Heart left ventricle (tissue), 16 donors: ENCODE measurements around the gene LEP. TPM values are rescaled to one million over a fixed set of nuclear protein-coding genes. Genes with fewer than 3 reads are reported as not detected.

Experiments used
- ATAC-seq, 4 donors: fragments of 200-7000 bp; cut with Tn5 transposase; one replicate each; pipeline ENCODE4 v1.9.1; 2020 to 2022; ENCODE audit warnings: moderate library complexity in 4 of 4, mild to moderate bottlenecking in 3 of 4, moderate number of reproducible peaks in 1 of 4
- DNase-seq, 5 donors: peaks; one replicate each; pipeline ENCODE4 v3.0.0-alpha.2; 2020
- H3K27ac ChIP-seq, 12 donors: fragments of 200-600 bp; sonication (generic) in 4 of 12; one replicate each; pipeline versions ENCODE4 v1.5.0 to v1.8.0; 2016 to 2022; ENCODE audit warnings: mild to moderate bottlenecking in 2 of 12
- H3K27me3 ChIP-seq, 9 donors: fragments of 200-600 bp; sonication (generic) in 2 of 9; one replicate each; pipeline versions ENCODE4 v1.5.1 to v1.8.0; 2016 to 2022; ENCODE audit warnings: mild to moderate bottlenecking in 3 of 9
- H3K36me3 ChIP-seq, 9 donors: fragments of 200-600 bp; sonication (generic) in 2 of 9; one replicate each; pipeline versions ENCODE4 v1.5.0 to v1.8.0; 2018 to 2022; ENCODE audit warnings: mild to moderate bottlenecking in 2 of 9
- H3K4me1 ChIP-seq, 12 donors: fragments of 200-600 bp; sonication (generic) in 4 of 12; one replicate each; pipeline versions ENCODE4 v1.5.0 to v1.8.0; 2016 to 2022; ENCODE audit warnings: mild to moderate bottlenecking in 3 of 12
- H3K4me3 ChIP-seq, 12 donors: fragments of 200-600 bp; sonication (generic) in 4 of 12; one replicate each; pipeline versions ENCODE4 v1.5.0 to v1.8.0; 2017 to 2022; ENCODE audit warnings: mild to moderate bottlenecking in 9 of 12, moderate library complexity in 4 of 12
- H3K9me3 ChIP-seq, 12 donors: fragments of 200-600 bp; sonication (generic) in 4 of 12; one replicate each; pipeline versions ENCODE4 v1.5.0 to v1.8.0; 2016 to 2022; ENCODE audit warnings: mild to moderate bottlenecking in 1 of 12
- CTCF ChIP-seq, 12 donors: fragments of 200-600 bp; sonication (generic) in 4 of 12; IDR thresholded peaks; one replicate each; pipeline versions ENCODE4 v1.5.0 to v1.8.0; 2018 to 2022; ENCODE audit warnings: antibody characterized with exemption in 12 of 12, mild to moderate bottlenecking in 5 of 12
- POLR2A ChIP-seq, 2 donors: fragments of 450-650 bp; IDR thresholded peaks; one replicate each; pipeline ENCODE4 v1.6.1; 2017; ENCODE audit warnings: antibody characterized with exemption in 2 of 2, mild to moderate bottlenecking in 2 of 2, moderate library complexity in 2 of 2
- WGBS, 4 donors: extraction: QIAGEN DNeasy Blood & Tissue Kit in 2 of 4; methylation state at CpG; one replicate each; pipeline versions ENCODE4 v1.1.5 to v1.1.7; 2013 to 2018; 5-methylcytosine and 5-hydroxymethylcytosine counted together
- intact Hi-C, 10 donors: fragments of 100-400 bp; cut with DNase I; formaldehyde crosslinking; loops; one replicate each; pipeline versions ENCODE4 v1.11.1 to v1.14.2; 2022
- polyA plus RNA-seq, 2 donors: library from polyadenylated mRNA; stranded (reverse); fragments of 200-250 nt; gene quantifications; one replicate each; pipeline ENCODE4 v1.2.3, GENCODE V29; 2013
- total RNA-seq, 9 donors: library from RNA; depleted of rRNA in 2 of 9; stranded (reverse); fragments of >200 nt in 2 of 9; fragmentation: NEBNext Ultra II Directional in 3 of 9; extraction: Animal tissue kit (Norgen Biotek cat#: 25700) in 3 of 9; gene quantifications; one replicate each; pipeline versions ENCODE4 v1.1.0 to v1.2.4, GENCODE V29; 2016 to 2023
- donor health status: ischemic (EF 13 %, LVEDD 7.1; RV severe dilation, severe dysfunction).
- donor health status: healthy with polysubstance abuse.
- donor health status: DM: no; HTN: yes; CAD: no.
- donor health status: DM: no; HTN: no; CAD: no.
- donor health status: ischemic (EF 25% LVEDD 6.9; RV normal size, moderate dysfunction).
- donor health status: ischemic (EF 25% LVEDD 5.7; RV mildly dilated, moderate dysfunction).
- donor health status: healthy.
- donor health status: DM: yes; HTN: yes; CAD: no.
- donor health status: ischemic (EF 35%, LVEDD 5.7; RV mildly dilated, moderate dysfunction).
- donor health status: nonischemic (EF 11% LVEDD 7.7; RV severe dilation, severe dysfunction).
- donor health status: DM: yes; HTN: yes; CAD: no.
- donor health status: PGD.
- donor health status: ischemic (EF 29% LVEDD 5.4; RV normal size, mild dysfunction).
- donor health status: nonischemic (EF 23%, LVEDD 6.1; RV moderate dilation, normal function).

LEP gene
- total and polyA plus RNA-seq, 11 donors: 0.12 to 8.4 (median 0.36) TPM; not detected in 3

- intact Hi-C loops: no loop called here
Observed at GRCh38 chr7:128262273-128263028, 21.4 kb downstream of the LEP start.

GRCh38 chr7:128263420-128263819 lies 22.3 kb downstream of the LEP start:
- ATAC-seq (no peak), DNase-seq (no peak)
- H3K27me3 ChIP-seq: peaks cover 0 to 37% (median 4%) of the 10 kb centered on the region in 9 donors
- no peaks in the 10 kb centered on the region for H3K9me3 ChIP-seq
- H3K36me3 ChIP-seq: no peaks in the 10 kb centered on the region
- intact Hi-C loops: no loop called here
- no peak for TF ChIP-seq POLR2A (IDR thresholded peaks at IDR 0.05)
- no peak for TF ChIP-seq CTCF (IDR thresholded peaks at IDR 0.05)
- no peak overlapping the region for H3K4me3 ChIP-seq
- no peak overlapping the region for H3K27ac ChIP-seq
- peaks cover 0 to 13% (median 4%) of the 10 kb centered on the region in 12 donors for H3K4me1 ChIP-seq
- WGBS, 4 donors: 74 to 84% (median 81%) methylated on average over 3 of the region's 3 CpGs

More at GRCh38 chr7:128262273-128263028, 21.4 kb downstream of the LEP start:
- Histone ChIP-seq H3K4me1 (peaks cover 0 to 12% (median 4%) of the 10 kb centered on the region in 12 donors), H3K9me3 (no peaks in the 10 kb centered on the region), H3K4me3 (no peak overlapping the region), H3K27me3 (peaks cover 0 to 28% (median 2%) of the 10 kb centered on the region in 9 donors), H3K36me3 (no peaks in the 10 kb centered on the region), H3K27ac (no peak overlapping the region)
- no peak for ATAC-seq
- no peak for DNase-seq
- 87 to 95% (median 92%) methylated on average over 15 of the region's 15 CpGs for WGBS, 4 donors
- no peak for TF ChIP-seq POLR2A (IDR thresholded peaks at IDR 0.05)
- TF ChIP-seq CTCF (IDR thresholded peaks at IDR 0.05): no peak

GRCh38 chr7:128264477-128264876 lies 23.4 kb downstream of the LEP start:
- WGBS, 4 donors: 54 to 94% (median 75%) methylated on average over 1 to 2 of the region's 2 CpGs
- ATAC-seq: no peak
- H3K27me3 ChIP-seq: peaks cover 0 to 42% (median 5%) of the 10 kb centered on the region in 9 donors
- TF ChIP-seq POLR2A (IDR thresholded peaks at IDR 0.05) (no peak), CTCF (IDR thresholded peaks at IDR 0.05) (no peak)
- no peak overlapping the region for H3K27ac ChIP-seq
- DNase-seq: no peak
- H3K4me1 ChIP-seq: peaks cover 0 to 13% (median 4%) of the 10 kb centered on the region in 12 donors
- H3K4me3 ChIP-seq: no peak overlapping the region
- no peaks in the 10 kb centered on the region for H3K9me3 ChIP-seq
- intact Hi-C loops: no loop called here
- H3K36me3 ChIP-seq: no peaks in the 10 kb centered on the region

- no peak overlapping the region for H3K27ac ChIP-seq
- peaks cover 0 to 49% (median 13%) of the 10 kb centered on the region in 9 donors for H3K27me3 ChIP-seq
- H3K9me3 ChIP-seq: no peaks in the 10 kb centered on the region
- no peak for DNase-seq
- intact Hi-C loops: no loop called here
- H3K4me3 ChIP-seq: no peak overlapping the region
- H3K36me3 ChIP-seq: no peaks in the 10 kb centered on the region
- peaks cover 0 to 13% (median 4%) of the 10 kb centered on the region in 12 donors for H3K4me1 ChIP-seq
- no peak for ATAC-seq
- TF ChIP-seq CTCF (IDR thresholded peaks at IDR 0.05) (no peak), POLR2A (IDR thresholded peaks at IDR 0.05) (no peak)
- WGBS, 4 donors: 88 to 96% (median 94%) methylated on average over 6 of the region's 6 CpGs
Observed at GRCh38 chr7:128265156-128265905, 24.3 kb downstream of the LEP start.
